ENCODE data around the gene MTUS2.

DNA sequence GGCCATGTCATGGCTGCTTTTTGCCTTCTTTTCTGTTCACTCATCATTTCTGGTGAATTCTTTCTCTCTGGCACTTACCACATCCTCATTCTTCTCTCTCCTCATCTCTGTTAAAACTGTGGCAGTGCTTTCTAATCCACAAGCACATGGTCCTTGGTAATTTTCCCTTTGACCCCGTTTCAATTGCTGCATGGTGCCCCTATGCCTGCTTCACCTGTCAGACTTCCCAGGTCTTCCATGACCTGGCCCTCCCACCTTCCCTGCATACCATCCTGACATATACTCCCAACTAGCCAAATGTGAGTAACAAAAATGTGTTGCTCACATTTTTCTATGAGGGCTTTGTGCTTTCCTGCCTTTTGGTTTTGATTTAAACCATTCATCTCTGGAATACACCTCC is 286.5 kb downstream of the MTUS2 start:
- TF ChIP-seq POLR2A (IDR thresholded peaks at IDR 0.05; ENCODE audit: low read length) (no peak), GATA1 (IDR thresholded peaks at IDR 0.05; ENCODE audit: low read depth, low read length) (no peak)

Measured in erythroblast (primary cell).